Measurements from ENCODE around the gene SMG1. TPM values are rescaled to one million over a fixed set of nuclear protein-coding genes. Genes with fewer than 3 reads are reported as not detected.

The SMG1 gene
- total RNA-seq, 1 experiment from 2014 or later, result 125 TPM

DNA sequence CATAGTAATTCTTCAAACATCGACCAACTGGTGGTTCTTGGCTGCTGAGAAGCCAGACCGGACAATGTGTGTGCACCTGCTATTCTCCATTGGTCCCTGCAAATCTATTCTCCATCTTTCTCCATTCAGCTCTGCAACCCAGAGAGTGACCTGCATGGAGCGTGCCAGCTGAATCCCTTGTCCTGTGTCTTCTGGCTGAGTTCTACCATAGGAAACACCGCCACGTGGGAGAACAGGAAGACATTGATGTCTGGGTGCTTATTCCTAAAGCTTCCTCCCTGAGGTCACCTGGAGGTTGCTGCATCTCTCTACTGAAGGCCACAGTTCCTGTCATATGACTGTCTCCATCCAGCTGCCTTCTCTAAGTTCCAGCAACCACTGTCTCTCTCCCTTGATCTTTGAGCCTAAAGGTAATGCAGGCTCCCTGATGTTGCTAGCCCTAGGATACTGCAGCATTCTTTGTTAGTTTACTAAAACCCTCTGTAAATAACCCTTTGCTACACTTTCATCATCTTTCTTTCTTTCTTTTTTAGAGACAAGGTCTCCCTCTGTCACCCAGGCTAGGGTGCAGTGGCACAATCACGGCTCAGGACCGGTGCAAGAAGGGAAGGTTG lies 10.6 kb upstream of the SMG1 start:
- intact Hi-C loops (cut with micrococcal nuclease; ENCODE audit: unreplicated experiment), result no loop called here
- Histone ChIP-seq H3K36me3 (ENCODE audit: low read depth) (no peaks in the 10 kb centered on the region), H3K4me2 (no peak overlapping the region), H3K9me2 (ENCODE audit: insufficient read depth) (no peaks in the 10 kb centered on the region), H3K4me1 (replicated peaks; ENCODE audit: insufficient read depth) (peaks cover 17% of the 10 kb centered on the region), H2AFZ (no peak overlapping the region), H3K79me2 (ENCODE audit: low read depth) (no peaks in the 10 kb centered on the region), H4K20me1 (ENCODE audit: insufficient read depth) (no peaks in the 10 kb centered on the region), H3K27ac (no peak overlapping the region), H3F3A (ENCODE audit: insufficient read depth, low read depth) (peaks cover 14% of the 10 kb centered on the region; the same call in 1 of the 2 replicates), H3K27me3 (ENCODE audit: insufficient read depth, low read depth) (no peaks in the 10 kb centered on the region), H3K9me3 (ENCODE audit: insufficient read depth, low read depth) (no peaks in the 10 kb centered on the region), H3K4me3 (no peak overlapping the region)
- ChIA-PET CTCF (no interaction called here), POLR2A (ENCODE audit: unreplicated experiment) (no interaction called here)
- DNase-seq, result no peak
- BruUV-seq (replicated peaks), result no TSS peak
- TF ChIP-seq, protein P1, sequence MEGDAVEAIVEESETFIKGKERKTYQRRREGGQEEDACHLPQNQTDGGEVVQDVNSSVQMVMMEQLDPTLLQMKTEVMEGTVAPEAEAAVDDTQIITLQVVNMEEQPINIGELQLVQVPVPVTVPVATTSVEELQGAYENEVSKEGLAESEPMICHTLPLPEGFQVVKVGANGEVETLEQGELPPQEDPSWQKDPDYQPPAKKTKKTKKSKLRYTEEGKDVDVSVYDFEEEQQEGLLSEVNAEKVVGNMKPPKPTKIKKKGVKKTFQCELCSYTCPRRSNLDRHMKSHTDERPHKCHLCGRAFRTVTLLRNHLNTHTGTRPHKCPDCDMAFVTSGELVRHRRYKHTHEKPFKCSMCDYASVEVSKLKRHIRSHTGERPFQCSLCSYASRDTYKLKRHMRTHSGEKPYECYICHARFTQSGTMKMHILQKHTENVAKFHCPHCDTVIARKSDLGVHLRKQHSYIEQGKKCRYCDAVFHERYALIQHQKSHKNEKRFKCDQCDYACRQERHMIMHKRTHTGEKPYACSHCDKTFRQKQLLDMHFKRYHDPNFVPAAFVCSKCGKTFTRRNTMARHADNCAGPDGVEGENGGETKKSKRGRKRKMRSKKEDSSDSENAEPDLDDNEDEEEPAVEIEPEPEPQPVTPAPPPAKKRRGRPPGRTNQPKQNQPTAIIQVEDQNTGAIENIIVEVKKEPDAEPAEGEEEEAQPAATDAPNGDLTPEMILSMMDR (conservative IDR thresholded peaks at IDR 0.05), result no peak
- TF ChIP-seq EZH2 (IDR thresholded peaks at IDR 0.05; ENCODE audit: low read depth), result no peak

DNA sequence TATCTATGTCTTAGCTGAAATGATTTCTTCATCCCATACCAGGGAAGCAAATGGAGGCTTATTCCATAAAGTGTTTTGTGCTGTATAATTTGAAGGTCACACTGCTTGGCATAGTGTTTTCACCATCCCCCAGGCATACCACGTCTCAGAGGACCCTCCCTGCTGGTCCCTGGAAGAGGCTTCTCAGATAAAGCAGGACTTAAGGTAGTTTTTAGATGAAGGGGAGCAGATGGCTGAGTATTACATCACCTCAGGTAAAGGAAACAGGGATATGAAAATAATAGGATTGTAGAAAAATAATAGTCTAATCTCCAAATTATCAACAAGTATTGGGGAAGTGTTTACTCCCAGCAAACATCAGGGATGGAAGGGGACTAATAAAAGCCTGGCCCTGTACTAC lies 7.3 kb upstream of the SMG1 start:
- Histone ChIP-seq H3K79me2 (ENCODE audit: low read depth) (no peaks in the 10 kb centered on the region), H3K4me3 (no peak overlapping the region), H3K9me2 (ENCODE audit: insufficient read depth) (no peaks in the 10 kb centered on the region), H3K27ac (no peak overlapping the region), H3K9me3 (ENCODE audit: insufficient read depth, low read depth) (no peaks in the 10 kb centered on the region), H4K20me1 (ENCODE audit: insufficient read depth) (no peaks in the 10 kb centered on the region), H2AFZ (no peak overlapping the region), H3K4me1 (replicated peaks; ENCODE audit: insufficient read depth) (0 out of 2 replicates have a peak, but pooled peaks cover 6% of the 10 kb centered on the region), H3K36me3 (ENCODE audit: low read depth) (no peaks in the 10 kb centered on the region), H3K4me2 (no peak overlapping the region), H3K27me3 (ENCODE audit: insufficient read depth, low read depth) (no peaks in the 10 kb centered on the region), H3F3A (ENCODE audit: insufficient read depth, low read depth) (peaks cover 5% of the 10 kb centered on the region; the same call in 1 of the 2 replicates)
- TF ChIP-seq, protein P1 (conservative IDR thresholded peaks at IDR 0.05), result no peak
- no peak for TF ChIP-seq EZH2 (IDR thresholded peaks at IDR 0.05; ENCODE audit: low read depth)
- BruUV-seq (replicated peaks), result no TSS peak
- CTCF ChIA-PET, result no interaction called here
- POLR2A ChIA-PET (ENCODE audit: unreplicated experiment), result interaction anchor here (0.6 kb wide), 1 partner anchor 25 kb away, joined by 4 read pairs; no protein-coding TSS in a partner anchor
- intact Hi-C loops (cut with micrococcal nuclease; ENCODE audit: unreplicated experiment), result no loop called here
- DNase-seq, result no peak

DNA sequence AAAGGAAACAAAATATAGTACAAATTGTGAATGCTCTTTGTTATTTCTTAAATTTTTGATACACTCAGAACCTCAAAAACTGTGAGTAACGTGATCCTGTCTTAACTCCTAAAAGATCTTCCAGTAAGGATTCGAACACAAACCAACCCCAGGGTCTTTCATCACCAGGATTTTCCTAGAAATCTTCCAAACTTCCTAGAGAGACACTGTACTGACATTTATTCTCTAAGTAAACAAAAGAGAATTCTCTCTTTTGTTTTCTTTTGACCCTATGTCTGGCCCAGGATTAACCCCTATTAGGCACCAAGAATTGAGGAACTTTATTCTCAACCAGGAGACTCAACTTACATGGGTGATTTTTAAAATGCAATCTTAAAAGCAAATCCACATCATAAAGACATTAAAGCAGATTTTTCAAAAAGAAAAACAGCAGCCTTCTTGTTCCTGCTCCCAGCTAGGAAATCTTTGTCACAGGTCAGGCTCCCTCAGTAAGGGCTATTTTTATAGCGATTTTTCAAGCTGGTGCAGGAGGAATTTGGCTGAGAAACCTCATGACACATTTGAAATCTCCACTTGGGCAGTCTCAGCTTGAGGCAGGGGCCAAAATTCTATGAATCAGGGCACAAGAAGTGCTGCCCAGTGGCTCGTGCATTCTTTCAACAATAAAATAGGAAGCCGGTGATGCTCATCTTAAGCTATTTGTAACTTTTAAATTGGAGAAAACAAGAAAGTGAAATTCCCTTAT lies 6.2 kb upstream of the SMG1 start:
- Histone ChIP-seq H3K79me2 (ENCODE audit: low read depth) (no peaks in the 10 kb centered on the region), H3K4me3 (no peak overlapping the region), H3K9me2 (ENCODE audit: insufficient read depth) (no peaks in the 10 kb centered on the region), H4K20me1 (ENCODE audit: insufficient read depth) (no peaks in the 10 kb centered on the region), H3K36me3 (ENCODE audit: low read depth) (no peaks in the 10 kb centered on the region), H3K27ac (no peak overlapping the region), H3K4me1 (replicated peaks; ENCODE audit: insufficient read depth) (peaks cover 6% of the 10 kb centered on the region; the same call in 1 of the 2 replicates), H3F3A (ENCODE audit: insufficient read depth, low read depth) (peaks cover 8% of the 10 kb centered on the region), H3K27me3 (ENCODE audit: insufficient read depth, low read depth) (no peaks in the 10 kb centered on the region), H3K4me2 (no peak overlapping the region), H3K9me3 (ENCODE audit: insufficient read depth, low read depth) (no peaks in the 10 kb centered on the region), H2AFZ (no peak overlapping the region)
- intact Hi-C loops (cut with micrococcal nuclease; ENCODE audit: unreplicated experiment), result no loop called here
- TF ChIP-seq, protein P1 (conservative IDR thresholded peaks at IDR 0.05), result no peak
- TF ChIP-seq EZH2 (IDR thresholded peaks at IDR 0.05; ENCODE audit: low read depth), result no peak
- ChIA-PET POLR2A (ENCODE audit: unreplicated experiment) (interaction anchor here (0.6 kb wide), 1 partner anchor 783 kb away, joined by 6 read pairs; no protein-coding TSS in a partner anchor), CTCF (no interaction called here)
- no TSS peak for BruUV-seq (replicated peaks)
- DNase-seq, result no peak

Data from PC-9 (cell line).